ENCODE results near the gene MST1. TPM values are rescaled to one million over a fixed set of nuclear protein-coding genes. Genes with fewer than 3 reads are reported as not detected.

Gene MST1
- total and polyA plus RNA-seq, 9 of the 15 experiments (the other 6 are each of a cell fraction or from before 2014, with no cell fraction given) = 0.08 to 1.8 (median 0.40) TPM

- no TSS peak for BruUV-seq (replicated peaks)
- WGBS (ENCODE audit: insufficient coverage, low coverage, missing lambda C conversion rate) = 62% methylated on average over 3 of the region's 3 CpGs
- Histone ChIP-seq H3K4me3 (no peak overlapping the region), H3K4me2 (ENCODE audit: insufficient read depth, low read length) (no peak overlapping the region), H3K4me1 (replicated peaks in 1 of 2; ENCODE audit: control insufficient read depth in 2 of 2, insufficient read depth in 2 of 2, low read length in 2 of 2) (peaks cover 13 to 22% of the 10 kb centered on the region in 2 experiments; a peak in 3 of 5 replicates), H3K27ac (ENCODE audit: extremely low read depth, low read depth, low read length) (no peak overlapping the region), H3K36me3 (ENCODE audit: control insufficient read depth, insufficient read depth, low read length) (no peaks in the 10 kb centered on the region), H2AFZ (ENCODE audit: low read depth, low read length) (no peak overlapping the region), H3K9ac (ENCODE audit: insufficient read depth in 1 of 2, low read depth in 2 of 2, low read length in 2 of 2) (no peak overlapping the region), H4K20me1 (replicated peaks; ENCODE audit: control insufficient read depth, insufficient read depth, low read length) (no peaks in the 10 kb centered on the region), H3K79me2 (ENCODE audit: control insufficient read depth, insufficient read depth, low read length) (no peaks in the 10 kb centered on the region), H3K9me3 (replicated peaks; ENCODE audit: control insufficient read depth, insufficient read depth, low read depth, low read length) (no peaks in the 10 kb centered on the region), H3K9me1 (ENCODE audit: control insufficient read depth, insufficient read depth, low read length) (no peaks in the 10 kb centered on the region), H3K27me3 (ENCODE audit: control insufficient read depth in 2 of 2, insufficient read depth in 2 of 2, low read length in 2 of 2) (no peaks in the 10 kb centered on the region)
- DNase-seq (ENCODE audit: extremely low read depth in 1 of 4, low spot score in 3 of 4) (no peak), ATAC-seq (no peak; the same call in 2 of the 3 replicates), FAIRE-seq (no peak)
- intact Hi-C loops (cut with micrococcal nuclease) = no loop called here
- ChIA-PET CTCF (ENCODE audit: low intra/inter-chr PET ratio) (no interaction called here), POLR2A (interaction anchor here (1.0 kb wide), 1 partner anchor 31 kb away, joined by 4 read pairs; no protein-coding TSS in a partner anchor)
- in situ Hi-C loops (cut with MboI) = no loop called here
- TF ChIP-seq ZNF639 (CRISPR knock-in tag; conservative IDR thresholded peaks at IDR 0.05 in 1 of 2, IDR thresholded peaks at IDR 0.05 in 1 of 2) = no peak
- TF ChIP-seq ZNF140 (CRISPR knock-in tag; IDR thresholded peaks at IDR 0.05) = no peak
- TF ChIP-seq MGA (IDR thresholded peaks at IDR 0.05) = no peak
- no peak for TF ChIP-seq SRSF7 (optimal IDR thresholded peaks at IDR 0.05; ENCODE audit: low read depth, low read length)
- TF ChIP-seq ZNF507 (tag; conservative IDR thresholded peaks at IDR 0.05) = no peak
- no peak for TF ChIP-seq MAX (CRISPR knock-in tag; IDR thresholded peaks at IDR 0.05)
- TF ChIP-seq EGR1 (conservative IDR thresholded peaks at IDR 0.05) = no peak
- TF ChIP-seq ARNT (IDR thresholded peaks at IDR 0.05) = no peak
- TF ChIP-seq NFIC (IDR thresholded peaks at IDR 0.05) = peak; percentile 53
Observed at GRCh38 chr3:49634736-49635135, 54.5 kb downstream of the MST1 start.
